NCI-H524 treated with DMSO at 0.1 percent for 48 hours (cell line): ENCODE data around the gene EVA1C.
"Not testable (repeated sequence)": the region's sequence is repeated elsewhere in the genome, so short reads cannot be mapped to it uniquely, and the experiment has no call there.

Experiments
- DNase-seq: peaks from one replicate; lab custom pipeline; 2025; lab: John Stamatoyannopoulos, UW

EVA1C gene

DNA sequence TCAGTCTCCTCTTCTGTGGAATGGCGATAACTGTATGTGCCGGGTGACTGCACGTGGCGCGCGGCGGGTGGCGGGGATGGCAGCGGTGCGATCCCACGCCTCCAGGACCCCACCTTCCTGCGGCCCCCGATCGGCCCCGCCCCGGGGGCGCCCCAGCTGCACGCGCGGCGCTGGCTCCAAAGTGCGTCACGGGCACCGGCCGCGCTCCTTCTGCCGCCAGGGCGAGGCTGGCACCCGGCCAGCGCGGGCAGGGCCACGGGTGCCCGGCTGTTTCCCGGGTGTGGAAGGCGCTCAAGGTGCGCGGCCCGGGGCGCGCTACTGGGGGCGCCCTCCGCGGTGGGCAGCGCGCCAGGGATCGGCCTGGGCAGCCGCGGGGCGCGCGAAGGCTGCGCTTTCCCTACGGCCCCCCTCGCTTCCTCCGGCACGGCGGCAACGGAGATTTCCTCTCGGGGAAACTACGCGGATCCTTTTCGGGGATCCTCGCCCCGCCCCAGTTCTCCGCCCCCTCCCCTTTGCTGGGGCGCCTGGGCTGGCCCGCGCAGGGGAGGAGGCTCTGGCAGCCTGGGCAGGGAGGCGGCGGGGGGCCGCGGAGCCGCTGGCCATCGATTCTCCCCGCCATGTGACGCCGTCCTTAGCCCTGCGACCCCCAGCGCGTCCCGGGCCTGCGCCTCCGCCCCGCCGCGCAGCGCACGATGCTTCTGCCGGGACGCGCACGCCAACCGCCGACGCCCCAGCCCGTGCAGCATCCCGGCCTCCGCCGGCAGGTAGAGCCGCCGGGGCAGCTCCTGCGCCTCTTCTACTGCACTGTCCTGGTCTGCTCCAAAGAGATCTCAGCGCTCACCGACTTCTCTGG, at the start of gene EVA1C:
TSS of gene EVA1C (plus strand) at position 545 of the 853 bp plus-strand sequence. CDS start at position 693, 148 bp downstream.
- DNase-seq, result no peak

DNA sequence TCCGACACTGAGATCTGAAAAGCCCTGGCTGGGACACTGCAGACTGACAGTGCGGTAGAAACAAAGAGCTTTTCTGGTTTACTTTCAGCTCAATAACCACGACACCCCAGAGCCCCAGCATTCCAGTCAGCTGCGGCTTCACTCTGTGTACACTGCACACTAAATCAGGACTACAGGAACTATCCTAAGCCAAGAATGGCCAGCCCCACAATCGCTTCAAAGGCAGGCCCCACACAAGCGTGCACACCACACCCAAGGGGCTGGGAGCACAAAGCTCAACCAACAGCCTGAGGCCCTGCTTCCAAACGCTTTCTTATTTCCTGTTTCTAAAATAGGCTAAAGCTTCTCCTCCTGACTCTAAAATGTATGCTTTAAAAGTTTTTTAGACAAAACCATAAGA, 48.1 kb upstream of the EVA1C start:
- DNase-seq, result no peak

GRCh38 chr21:32364796-32365195, 47.7 kb upstream of the EVA1C start:
- DNase-seq, result no peak

DNA sequence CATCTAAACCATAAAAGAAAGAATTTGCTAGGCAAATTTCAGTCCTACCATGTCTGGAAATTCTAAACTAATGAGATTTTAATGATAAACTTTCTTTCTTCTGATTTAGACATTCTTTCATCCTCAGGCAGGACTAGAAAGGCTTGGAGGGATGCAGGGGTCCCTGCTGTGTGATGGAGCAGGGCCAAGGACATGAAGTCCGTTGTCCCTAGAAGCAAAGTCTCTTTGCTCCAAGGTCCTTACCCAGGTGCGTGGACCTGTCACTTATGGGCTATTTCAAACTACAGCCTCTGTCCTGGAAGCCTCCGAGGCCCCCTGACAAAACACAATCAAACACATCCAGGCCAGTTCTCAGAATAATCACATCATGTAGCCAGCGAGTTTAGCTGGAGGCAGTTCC, 46.3 kb upstream of the EVA1C start:
- no peak for DNase-seq

- DNase-seq, result no peak
Measured at GRCh38 chr21:32367158-32367557, 45.3 kb upstream of the EVA1C start.

GRCh38 chr21:32368386-32368785, 44.1 kb upstream of the EVA1C start:
- no peak for DNase-seq

- not testable (repeated sequence) for DNase-seq
Measured at GRCh38 chr21:32368961-32369360, 43.5 kb upstream of the EVA1C start.

DNA sequence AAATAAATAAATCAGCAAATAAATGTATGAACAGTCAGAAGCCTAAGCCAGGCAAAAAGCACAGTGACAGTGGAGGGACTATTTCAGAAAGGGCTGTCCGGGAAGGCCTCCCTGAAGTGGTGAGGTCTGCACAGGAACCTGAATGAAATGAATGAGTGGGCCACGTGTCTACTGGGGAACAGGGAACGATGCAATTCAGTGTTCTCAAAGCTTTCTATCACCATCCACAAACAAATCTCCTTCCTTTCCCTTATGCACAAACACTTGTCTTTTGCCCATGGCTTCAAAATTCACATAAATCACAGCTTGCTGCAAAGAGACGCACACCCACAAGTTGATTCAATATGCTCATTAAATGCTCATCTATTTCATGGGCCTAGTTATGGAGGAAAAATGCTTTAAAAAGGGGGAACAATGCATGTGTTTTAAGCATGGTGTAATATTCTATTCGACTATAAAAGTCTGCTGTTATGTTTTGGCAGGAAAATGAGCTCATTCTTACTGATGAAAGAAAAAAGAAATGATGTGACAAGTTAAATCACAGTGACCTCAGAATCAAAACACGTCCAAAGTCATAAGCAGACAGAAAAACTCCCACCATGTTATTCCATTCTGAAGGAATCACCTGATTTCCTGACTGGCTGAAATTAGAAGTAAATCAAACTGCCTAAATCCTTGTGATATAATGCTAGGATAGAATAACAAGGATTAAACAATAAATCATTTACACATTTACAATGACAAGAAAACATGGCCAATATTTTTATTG, 41.3 kb upstream of the EVA1C start:
- no peak for DNase-seq

DNA sequence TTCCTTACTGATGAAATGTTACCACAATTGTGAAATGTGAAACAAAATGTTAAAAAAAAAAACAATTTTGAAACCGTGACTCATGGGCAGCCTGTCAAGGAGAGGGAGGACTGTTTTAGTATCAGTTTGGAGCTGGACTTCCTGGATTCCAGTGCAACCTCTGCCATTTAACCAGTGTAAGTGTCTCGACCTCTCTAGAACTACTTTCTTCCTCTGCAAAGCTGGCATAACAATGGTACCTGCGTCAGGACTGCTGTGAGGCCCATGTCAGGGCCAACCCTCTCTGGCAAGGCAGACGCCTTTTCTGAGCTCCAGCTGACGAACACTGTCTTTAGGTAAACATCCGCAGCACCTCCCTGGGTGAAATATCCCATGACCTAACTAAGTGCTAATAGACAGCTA, 40.6 kb upstream of the EVA1C start:
- no peak for DNase-seq

DNA sequence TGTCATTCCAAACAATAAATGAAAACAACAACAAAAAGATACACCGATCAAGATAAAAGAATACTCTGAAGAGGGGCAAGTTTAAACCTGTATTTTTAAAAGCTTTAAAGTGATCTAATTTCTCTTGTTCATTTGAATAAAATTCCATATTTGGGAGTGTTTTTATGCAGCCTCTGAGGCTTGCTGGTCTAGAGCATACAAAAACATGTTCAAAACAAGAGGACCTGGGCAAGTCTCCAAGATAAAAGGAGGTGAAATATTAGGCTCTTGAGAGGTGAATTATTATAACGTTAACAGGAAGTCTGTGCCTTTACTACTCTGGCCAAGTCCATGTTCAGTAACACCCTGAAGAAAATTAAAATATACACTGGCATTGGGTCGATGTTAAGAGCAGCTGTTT, 39.8 kb upstream of the EVA1C start:
- no peak for DNase-seq

DNA sequence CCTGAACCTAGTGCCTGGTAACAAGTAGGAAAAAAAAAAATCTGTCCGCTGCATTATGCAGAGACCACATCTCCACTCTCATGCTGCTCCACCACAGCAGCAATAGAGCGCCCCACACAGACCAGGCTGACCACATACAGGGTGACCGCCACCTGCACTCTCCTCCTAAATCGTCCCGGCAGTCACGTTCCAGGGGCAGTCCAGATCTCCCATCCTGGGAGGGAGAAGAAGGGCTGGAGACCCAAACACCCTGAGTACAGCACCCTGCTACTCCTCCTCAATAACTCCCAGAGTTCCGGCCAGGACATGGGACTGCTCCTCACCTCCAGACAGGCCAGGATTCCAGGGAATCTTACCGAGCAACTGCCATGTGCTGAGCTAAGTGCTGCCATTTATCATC, 35.0 kb upstream of the EVA1C start:
- DNase-seq, result no peak

GRCh38 chr21:32377991-32378390, 34.5 kb upstream of the EVA1C start:
- DNase-seq, result no peak

DNA sequence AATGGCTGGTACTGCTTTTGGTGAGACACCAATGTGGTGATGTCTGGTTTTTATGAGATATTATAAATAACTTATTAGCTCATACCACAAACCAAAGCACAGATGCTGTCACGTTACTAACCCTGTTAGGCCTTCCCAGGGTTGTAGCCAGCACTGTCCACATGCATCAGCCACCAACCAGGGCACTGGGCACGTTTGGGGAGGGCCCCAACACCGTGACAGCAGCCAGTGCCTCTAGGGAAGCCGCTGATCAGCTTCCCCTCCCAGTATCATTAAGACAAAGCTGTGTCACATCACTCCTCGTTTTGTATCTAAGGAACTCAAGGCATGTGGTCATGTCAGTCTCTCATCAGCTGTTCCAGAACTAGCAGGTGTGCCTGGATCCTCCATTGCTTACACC, 33.5 kb upstream of the EVA1C start:
- no peak for DNase-seq

DNA sequence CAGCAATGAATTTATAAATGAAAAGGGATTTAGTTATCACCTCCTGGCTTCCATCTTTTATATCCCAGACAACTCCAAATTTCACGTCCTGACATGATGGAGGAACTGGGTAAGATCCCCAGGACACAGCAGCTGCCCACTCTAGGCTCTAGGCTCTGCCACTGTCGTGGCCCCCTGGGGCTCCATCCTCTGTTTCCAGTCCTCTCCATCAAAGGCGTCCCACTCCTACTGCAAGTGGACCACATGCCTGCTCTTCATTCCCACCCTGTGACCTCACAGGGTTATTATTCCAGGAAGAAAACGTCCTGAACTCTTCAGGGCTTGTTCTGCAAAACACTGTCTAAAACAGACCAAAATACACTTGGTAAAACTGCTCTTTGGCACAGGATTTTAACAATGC, 31.6 kb upstream of the EVA1C start:
- no peak for DNase-seq

DNA sequence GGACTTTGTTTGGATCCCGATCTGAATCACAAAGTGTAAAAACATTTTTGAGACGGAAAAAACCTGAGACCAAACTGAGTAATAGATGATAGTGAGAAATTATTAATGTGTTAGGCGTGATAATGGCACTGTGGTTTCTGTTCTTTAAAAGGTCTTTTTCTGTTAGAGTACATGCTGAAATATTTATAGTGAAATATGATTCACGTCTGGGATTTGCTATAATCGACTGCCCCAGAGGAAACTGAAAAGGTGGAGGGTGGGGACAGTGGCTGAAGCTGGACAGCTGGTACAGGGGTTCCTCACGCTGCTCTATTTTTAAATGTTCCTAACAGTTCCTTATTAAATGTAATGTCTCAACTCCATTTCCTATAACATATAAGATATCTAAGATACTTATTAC, 30.9 kb upstream of the EVA1C start:
- no peak for DNase-seq

GRCh38 chr21:32382108-32382644, 30.3 kb upstream of the EVA1C start:
- no peak for DNase-seq

DNA sequence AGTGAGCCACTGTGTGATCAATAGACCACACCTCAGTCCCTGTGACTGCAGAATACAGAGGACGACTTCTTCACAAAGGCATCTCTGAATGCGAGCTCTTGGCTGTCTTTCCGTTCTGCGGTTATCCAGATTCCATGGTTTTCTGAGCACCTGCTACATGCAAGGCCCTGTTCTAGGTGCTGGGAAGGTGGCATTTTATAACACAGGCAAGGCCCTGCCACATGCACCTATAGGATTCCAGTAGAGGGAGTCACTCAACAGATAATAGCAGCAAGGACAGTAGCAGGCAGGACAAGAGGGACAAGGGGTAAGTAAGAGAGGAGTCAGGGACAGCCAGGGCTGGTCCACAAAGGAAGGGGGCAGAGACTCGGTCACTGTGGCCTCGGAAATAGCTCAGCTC, 28.7 kb upstream of the EVA1C start:
- DNase-seq, result no peak

DNA sequence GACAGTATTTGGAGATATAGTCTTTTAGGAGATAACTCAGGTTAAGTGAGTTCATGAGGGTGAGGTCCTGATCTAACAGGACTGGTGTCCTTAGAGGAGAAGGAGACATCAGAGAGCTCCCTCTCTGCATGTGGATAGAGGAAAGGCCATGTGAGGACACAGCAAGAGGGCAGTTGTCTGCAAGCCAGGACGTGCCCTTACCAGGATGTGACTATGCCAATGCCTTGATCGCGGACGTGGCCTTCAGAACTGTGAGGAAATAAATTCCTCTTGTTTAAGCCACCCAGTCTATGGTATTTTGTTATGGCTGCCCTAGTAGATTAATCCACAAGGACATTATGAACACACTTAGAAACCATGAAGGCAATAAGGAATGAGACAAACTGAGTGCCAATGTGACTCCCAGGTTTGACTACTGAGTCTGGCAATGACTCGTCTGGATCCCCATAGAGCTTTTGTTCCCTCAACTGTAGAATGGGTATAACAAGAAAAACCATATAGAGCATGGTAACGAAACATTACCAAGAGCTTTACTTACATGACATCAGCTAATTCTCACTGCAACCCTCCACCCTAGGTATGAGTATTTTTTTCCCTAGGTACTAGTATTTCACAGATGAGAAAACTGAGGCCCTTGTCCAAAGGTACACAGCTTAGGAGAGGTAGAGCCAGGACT, 26.2 kb upstream of the EVA1C start:
- no peak for DNase-seq

DNA sequence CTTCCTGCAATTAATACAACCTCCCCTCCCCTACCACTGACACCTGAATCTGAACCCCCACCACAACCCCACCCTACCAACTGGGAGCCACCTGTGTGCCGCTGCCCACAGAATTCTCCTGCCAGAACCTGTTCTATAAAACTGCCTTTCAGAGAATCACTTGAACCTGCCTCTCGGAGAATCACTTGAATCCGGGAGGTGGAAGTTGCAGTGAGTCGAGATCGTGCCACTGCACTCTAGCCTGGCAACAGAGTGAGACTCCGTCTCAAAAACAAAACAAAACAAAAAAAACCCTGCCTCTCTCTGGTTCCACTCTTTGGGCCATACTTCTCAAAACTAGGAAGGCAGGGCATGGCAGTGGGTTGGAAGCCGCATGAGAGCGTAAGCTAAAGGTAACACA, 25.4 kb upstream of the EVA1C start:
- DNase-seq, result no peak

DNA sequence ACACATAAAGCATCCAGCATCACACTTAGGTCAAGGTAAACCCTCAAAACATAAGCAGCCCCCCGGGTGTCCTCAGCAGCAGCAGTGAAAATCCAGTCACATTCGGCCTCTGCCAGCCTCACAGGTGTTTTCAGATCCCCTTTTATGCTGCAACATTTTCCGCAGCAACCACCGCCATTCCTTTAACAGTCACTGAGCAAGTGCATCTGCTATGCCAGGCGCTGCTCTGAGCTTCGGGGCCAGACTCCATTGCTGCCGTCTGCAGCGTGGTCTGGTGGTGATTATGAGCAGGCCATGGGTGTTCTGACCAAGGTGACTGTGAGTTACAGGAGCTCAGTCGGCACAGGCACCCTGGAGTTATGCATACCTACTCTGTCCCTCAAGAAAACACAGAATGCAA, 24.2 kb upstream of the EVA1C start:
- no peak for DNase-seq

GRCh38 chr21:32389337-32390015, 23.0 kb upstream of the EVA1C start:
- DNase-seq, result no peak
